Measurements from ENCODE around the gene RAB11A. TPM values are rescaled to one million over a fixed set of nuclear protein-coding genes. Genes with fewer than 3 reads are reported as not detected.

Gene RAB11A
- total RNA-seq, 1 experiment from 2014 or later, result 245 TPM

- Mint-ChIP-seq H3K4me3 (no peak overlapping the region), H3K27ac (no peak overlapping the region), H3K27me3 (ENCODE audit: low read depth) (no peaks in the 10 kb centered on the region), H3K36me3 (peaks cover 61% of the 10 kb centered on the region), H3K9me3 (no peaks in the 10 kb centered on the region), H3K4me1 (peaks cover 21% of the 10 kb centered on the region)
- ChIA-PET POLR2A (no interaction called here), CTCF (no interaction called here)
- TF ChIP-seq JAZF1 (CRISPR knock-in tag; IDR thresholded peaks at IDR 0.05) (no peak), GTF2I (CRISPR knock-in tag; conservative IDR thresholded peaks at IDR 0.05) (no peak), ZNF423 (CRISPR knock-in tag; IDR thresholded peaks at IDR 0.05) (no peak), EMX1 (CRISPR knock-in tag; IDR thresholded peaks at IDR 0.05) (no peak), MAX (CRISPR knock-in tag; IDR thresholded peaks at IDR 0.05) (no peak), ATF1 (CRISPR knock-in tag; IDR thresholded peaks at IDR 0.05) (no peak), RELA (CRISPR knock-in tag; IDR thresholded peaks at IDR 0.05; ENCODE audit: borderline replicate concordance) (no peak)
- no peak for ATAC-seq
- DNase-seq (ENCODE audit: low spot score), result no peak
Observed at GRCh38 chr15:65885668-65886218, 16.5 kb downstream of the RAB11A start.

GRCh38 chr15:65887565-65887964 is 18.3 kb downstream of the RAB11A start:
- DNase-seq (ENCODE audit: low spot score), result no peak
- TF ChIP-seq OVOL2 (CRISPR knock-in tag; IDR thresholded peaks at IDR 0.05; ENCODE audit: borderline replicate concordance), result no peak
- no peak for TF ChIP-seq IRF2 (CRISPR knock-in tag; IDR thresholded peaks at IDR 0.05; ENCODE audit: borderline replicate concordance, low read depth)
- TF ChIP-seq SP1 (CRISPR knock-in tag; conservative IDR thresholded peaks at IDR 0.05), result no peak
- TF ChIP-seq E2F4 (CRISPR knock-in tag; IDR thresholded peaks at IDR 0.05; ENCODE audit: borderline replicate concordance, low read depth), result no peak
- no peak for TF ChIP-seq E2F5 (CRISPR knock-in tag; IDR thresholded peaks at IDR 0.05)
- TF ChIP-seq ZNF232 (CRISPR knock-in tag; IDR thresholded peaks at IDR 0.05), result no peak
- peaks cover 50% of the 10 kb centered on the region for H3K36me3 Mint-ChIP-seq
- H3K4me1 Mint-ChIP-seq, result peaks cover 14% of the 10 kb centered on the region
- H3K4me3 Mint-ChIP-seq, result no peak overlapping the region
- H3K27ac Mint-ChIP-seq, result no peak overlapping the region
- H3K27me3 Mint-ChIP-seq (ENCODE audit: low read depth), result no peaks in the 10 kb centered on the region
- ChIA-PET CTCF (interaction anchor here (1.2 kb wide), 1 partner anchor 29 kb away, joined by 3 read pairs; no protein-coding TSS in a partner anchor), POLR2A (no interaction called here)
- ATAC-seq, result no peak
- no peaks in the 10 kb centered on the region for H3K9me3 Mint-ChIP-seq

DNA sequence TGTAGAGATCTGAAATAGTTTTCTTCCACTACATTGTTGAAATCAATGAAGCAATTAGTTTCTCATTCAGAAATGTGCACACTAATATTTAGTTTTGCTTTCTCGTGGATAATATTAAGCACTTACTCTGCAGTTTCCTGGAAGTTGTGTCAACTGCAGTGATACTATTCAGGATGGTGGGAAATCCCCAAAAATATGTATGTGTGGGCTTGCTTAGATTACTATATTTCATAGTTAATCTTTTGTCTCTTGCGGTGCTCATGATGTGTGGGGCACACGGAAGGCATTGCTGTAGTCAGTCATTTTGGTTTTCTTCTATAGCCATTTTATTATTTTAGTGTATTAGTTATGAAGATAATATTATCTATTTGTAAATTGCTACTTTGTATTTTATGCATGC is 19.7 kb downstream of the RAB11A start:
- H3K36me3 Mint-ChIP-seq, result peaks cover 39% of the 10 kb centered on the region
- POLR2A ChIA-PET, result no interaction called here
- CTCF ChIA-PET, result no interaction called here
- H3K27me3 Mint-ChIP-seq (ENCODE audit: low read depth), result no peaks in the 10 kb centered on the region
- no peak overlapping the region for H3K4me3 Mint-ChIP-seq
- no peak overlapping the region for H3K27ac Mint-ChIP-seq
- DNase-seq (ENCODE audit: low spot score), result no peak
- no peak for ATAC-seq
- H3K9me3 Mint-ChIP-seq, result no peaks in the 10 kb centered on the region
- H3K4me1 Mint-ChIP-seq, result peaks cover 3% of the 10 kb centered on the region; the same call in 1 of the 2 replicates
- TF ChIP-seq CTCF (IDR thresholded peaks at IDR 0.05), result no peak
- no peak for TF ChIP-seq TCF7 (CRISPR knock-in tag; IDR thresholded peaks at IDR 0.05; ENCODE audit: low read depth)
- TF ChIP-seq, protein P1, sequence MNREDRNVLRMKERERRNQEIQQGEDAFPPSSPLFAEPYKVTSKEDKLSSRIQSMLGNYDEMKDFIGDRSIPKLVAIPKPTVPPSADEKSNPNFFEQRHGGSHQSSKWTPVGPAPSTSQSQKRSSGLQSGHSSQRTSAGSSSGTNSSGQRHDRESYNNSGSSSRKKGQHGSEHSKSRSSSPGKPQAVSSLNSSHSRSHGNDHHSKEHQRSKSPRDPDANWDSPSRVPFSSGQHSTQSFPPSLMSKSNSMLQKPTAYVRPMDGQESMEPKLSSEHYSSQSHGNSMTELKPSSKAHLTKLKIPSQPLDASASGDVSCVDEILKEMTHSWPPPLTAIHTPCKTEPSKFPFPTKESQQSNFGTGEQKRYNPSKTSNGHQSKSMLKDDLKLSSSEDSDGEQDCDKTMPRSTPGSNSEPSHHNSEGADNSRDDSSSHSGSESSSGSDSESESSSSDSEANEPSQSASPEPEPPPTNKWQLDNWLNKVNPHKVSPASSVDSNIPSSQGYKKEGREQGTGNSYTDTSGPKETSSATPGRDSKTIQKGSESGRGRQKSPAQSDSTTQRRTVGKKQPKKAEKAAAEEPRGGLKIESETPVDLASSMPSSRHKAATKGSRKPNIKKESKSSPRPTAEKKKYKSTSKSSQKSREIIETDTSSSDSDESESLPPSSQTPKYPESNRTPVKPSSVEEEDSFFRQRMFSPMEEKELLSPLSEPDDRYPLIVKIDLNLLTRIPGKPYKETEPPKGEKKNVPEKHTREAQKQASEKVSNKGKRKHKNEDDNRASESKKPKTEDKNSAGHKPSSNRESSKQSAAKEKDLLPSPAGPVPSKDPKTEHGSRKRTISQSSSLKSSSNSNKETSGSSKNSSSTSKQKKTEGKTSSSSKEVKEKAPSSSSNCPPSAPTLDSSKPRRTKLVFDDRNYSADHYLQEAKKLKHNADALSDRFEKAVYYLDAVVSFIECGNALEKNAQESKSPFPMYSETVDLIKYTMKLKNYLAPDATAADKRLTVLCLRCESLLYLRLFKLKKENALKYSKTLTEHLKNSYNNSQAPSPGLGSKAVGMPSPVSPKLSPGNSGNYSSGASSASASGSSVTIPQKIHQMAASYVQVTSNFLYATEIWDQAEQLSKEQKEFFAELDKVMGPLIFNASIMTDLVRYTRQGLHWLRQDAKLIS (CRISPR knock-in tag; IDR thresholded peaks at IDR 0.05; ENCODE audit: borderline replicate concordance), result no peak
- TF ChIP-seq MYBL2 (CRISPR knock-in tag; IDR thresholded peaks at IDR 0.05), result no peak
- no peak for TF ChIP-seq ARID4B (CRISPR knock-in tag; IDR thresholded peaks at IDR 0.05; ENCODE audit: borderline replicate concordance)
- no peak for TF ChIP-seq SMAD4 (CRISPR knock-in tag; IDR thresholded peaks at IDR 0.05)
- TF ChIP-seq, protein P2, sequence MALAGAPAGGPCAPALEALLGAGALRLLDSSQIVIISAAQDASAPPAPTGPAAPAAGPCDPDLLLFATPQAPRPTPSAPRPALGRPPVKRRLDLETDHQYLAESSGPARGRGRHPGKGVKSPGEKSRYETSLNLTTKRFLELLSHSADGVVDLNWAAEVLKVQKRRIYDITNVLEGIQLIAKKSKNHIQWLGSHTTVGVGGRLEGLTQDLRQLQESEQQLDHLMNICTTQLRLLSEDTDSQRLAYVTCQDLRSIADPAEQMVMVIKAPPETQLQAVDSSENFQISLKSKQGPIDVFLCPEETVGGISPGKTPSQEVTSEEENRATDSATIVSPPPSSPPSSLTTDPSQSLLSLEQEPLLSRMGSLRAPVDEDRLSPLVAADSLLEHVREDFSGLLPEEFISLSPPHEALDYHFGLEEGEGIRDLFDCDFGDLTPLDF (CRISPR knock-in tag; IDR thresholded peaks at IDR 0.05), result no peak

Data from WTC11 (cell line).